K562 (cell line): ENCODE measurements around the gene ATAD2B. TPM values are rescaled to one million over a fixed set of nuclear protein-coding genes. Genes with fewer than 3 reads are reported as not detected.

Experiments used
- ADNP ChIP-seq: fragments of 200-800 bp; sonication (Bioruptor generic); IDR thresholded peaks from 2 replicates; pipeline ENCODE4 v1.6.1; 2016; ENCODE audit warnings: missing genetic modification characterization, missing compliant biosample characterization
- CBX8 ChIP-seq: fragments of 200-600 bp; sonication (generic); IDR thresholded peaks from 2 replicates; pipeline ENCODE4 v1.6.1; 2012; ENCODE audit warnings: borderline replicate concordance, mixed run types, low read depth, mild to moderate bottlenecking, moderate library complexity, mixed read lengths, low read length, control low read depth, inconsistent platforms; ENCODE audit not compliant: poor library complexity, severe bottlenecking; ENCODE audit errors: extremely low read depth
- CCAR2 ChIP-seq: fragments of 200-400 bp; formaldehyde crosslinking; IDR thresholded peaks from 2 replicates; pipeline ENCODE4 v1.6.1; 2017; ENCODE audit warnings: mild to moderate bottlenecking, low read depth, low read length
- CHCHD3 ChIP-seq: fragments of 250-450 bp; sonication (Bioruptor Pico); IDR thresholded peaks from 2 replicates; pipeline ENCODE4 v2.1.2; 2022; ENCODE audit warnings: mild to moderate bottlenecking
- CLOCK ChIP-seq: fragments of 250-450 bp; sonication (Bioruptor Pico); IDR thresholded peaks from 2 replicates; pipeline ENCODE4 v1.4.0; 2020; ENCODE audit warnings: mild to moderate bottlenecking, moderate library complexity, borderline replicate concordance
- COPS2 ChIP-seq: fragments of 450-650 bp; conservative IDR thresholded peaks from 2 replicates; pipeline ENCODE4 v1.6.1; 2016; ENCODE audit warnings: mild to moderate bottlenecking, moderate library complexity
- DACH1 ChIP-seq: fragments of 450-650 bp; IDR thresholded peaks from 2 replicates; pipeline ENCODE4 v1.6.1; 2018; ENCODE audit not compliant: partially characterized antibody
- DPF2 ChIP-seq: fragments of 450-650 bp; IDR thresholded peaks from 2 replicates; pipeline ENCODE4 v1.6.1; 2016
- ETV1 ChIP-seq: fragments of 450-650 bp; conservative IDR thresholded peaks from 2 replicates; pipeline ENCODE4 v1.6.1; 2016; ENCODE audit warnings: missing genetic modification characterization, control low read depth, low read depth, missing compliant biosample characterization
- GTF2E2 ChIP-seq: fragments of 200-800 bp; sonication (Bioruptor generic); IDR thresholded peaks from 2 replicates; pipeline ENCODE4 v1.6.1; 2016; ENCODE audit warnings: missing genetic modification characterization, missing compliant biosample characterization
- KAT7 ChIP-seq: sonication (generic); formaldehyde crosslinking; IDR thresholded peaks from 2 replicates; pipeline ENCODE4 v1.8.0; 2022; ENCODE audit warnings: missing genetic modification reagents, mild to moderate bottlenecking, borderline replicate concordance
- KLF13 ChIP-seq: fragments of 450-650 bp; IDR thresholded peaks from 2 replicates; pipeline ENCODE4 v1.6.1; 2016; ENCODE audit warnings: missing genetic modification characterization, low read depth, mild to moderate bottlenecking, missing compliant biosample characterization, moderate library complexity, borderline replicate concordance
- MCM3 ChIP-seq: fragments of 450-650 bp; IDR thresholded peaks from 2 replicates; pipeline ENCODE4 v1.6.1; 2016
- MEF2A ChIP-seq: IDR thresholded peaks from 2 replicates; pipeline ENCODE4 v1.6.1; 2011; ENCODE audit warnings: low read depth, mild to moderate bottlenecking, low read length, moderate library complexity; ENCODE audit not compliant: control insufficient read depth
- NR2C1 ChIP-seq, 2 experiments: fragments of 450-650 bp; IDR thresholded peaks; 2 replicates each; pipeline ENCODE4 v1.6.1; 2017; ENCODE audit warnings: mild to moderate bottlenecking in 2 of 2, antibody characterized with exemption in 1 of 2, inconsistent platforms in 1 of 2, missing compliant biosample characterization in 1 of 2, missing genetic modification characterization in 1 of 2
- PRDM10 ChIP-seq: fragments of 450-650 bp; IDR thresholded peaks from 2 replicates; pipeline ENCODE4 v1.6.1; 2018; ENCODE audit not compliant: partially characterized antibody
- RBM14 ChIP-seq: fragments of 200-400 bp; formaldehyde crosslinking; IDR thresholded peaks from 2 replicates; pipeline ENCODE4 v1.6.1; 2018; ENCODE audit warnings: low read depth, mild to moderate bottlenecking, low read length, moderate library complexity, borderline replicate concordance; ENCODE audit not compliant: insufficient read depth
- SNAPC5 ChIP-seq: fragments of 250-450 bp; sonication (Bioruptor Pico); IDR thresholded peaks from 2 replicates; pipeline ENCODE4 v1.8.0; 2021; ENCODE audit warnings: moderate library complexity, mild to moderate bottlenecking, inconsistent platforms
- WHSC1 ChIP-seq: IDR thresholded peaks from one replicate; pipeline ENCODE4 v1.6.1; 2012; ENCODE audit warnings: low read length, control low read depth, inconsistent platforms
- ZNF668 ChIP-seq: fragments of 250-450 bp; sonication (Bioruptor Pico); IDR thresholded peaks from 2 replicates; pipeline ENCODE4 v1.8.0; 2022; ENCODE audit warnings: mild to moderate bottlenecking, inconsistent platforms
- ZNF696 ChIP-seq: fragments of 250-450 bp; sonication (Bioruptor Pico); conservative IDR thresholded peaks from 2 replicates; pipeline ENCODE4 v1.4.0; 2020; ENCODE audit warnings: mild to moderate bottlenecking, moderate library complexity
- polyA plus RNA-seq, 8 experiments: library from polyadenylated mRNA; depleted of rRNA in 4 of 8; stranded (reverse) in 5 of 8; unstranded in 3 of 8; fragments of >200 nt; fragmentation: Nextera tagmentation in 2 of 8; fragmentation: Illumina TruSeq in 1 of 8; extraction: Ambion mirVana in 2 of 8; extraction: Trizol in 1 of 8; gene quantifications; 2 replicates each; pipeline versions ENCODE4 v1.2.1 to v1.2.3, GENCODE V29; 2011 to 2014; ENCODE audit warnings: inconsistent platforms in 1 of 8, missing spikeins in 1 of 8
- total RNA-seq, 7 experiments: library from RNA; depleted of rRNA in 6 of 7; stranded (reverse); fragments of >200 nt in 6 of 7; fragmentation: Illumina TruSeq in 2 of 7; extraction: Trizol in 2 of 7; gene quantifications; 2 replicates each; pipeline versions ENCODE4 v1.2.1 to v1.2.3, GENCODE V29; 2011 to 2021; ENCODE audit warnings: low replicate concordance in 1 of 7

The ATAD2B gene
- total and polyA plus RNA-seq, 9 of the 15 experiments (the other 6 are each of a cell fraction or from before 2014, with no cell fraction given) = 3.2 to 21.6 (median 11.4) TPM

GRCh38 chr2:23926750-23927571 is at the start of gene ATAD2B (continued):
- TF ChIP-seq CLOCK (no peak), ZNF668 (no peak), ZNF696 (CRISPR knock-in tag) (no peak), CCAR2 (no peak), KLF13 (tag) (peak; percentile 89; the same call in 1 of the 2 replicates), WHSC1 (no peak), DPF2 (no peak), GTF2E2 (tag) (peak; percentile 95), PRDM10 (no peak), KAT7 (peak; percentile 99), ETV1 (tag) (0 out of 2 replicates have a peak, but pooled peaks have one; percentile 13), CHCHD3 (CRISPR knock-in tag) (no peak), NR2C1 (IDR thresholded peaks at IDR 0.05) (no peak), NR2C1 (tag; IDR thresholded peaks at IDR 0.05) (no peak), MCM3 (no peak), CBX8 (no peak), DACH1 (no peak), MEF2A (no peak), ADNP (tag) (no peak), COPS2 (no peak), RBM14 (peak; percentile 91; the same call in 1 of the 2 replicates), SNAPC5 (CRISPR knock-in tag) (no peak)
